GM13977 (cell line): ENCODE data around the gene ADCK2.
"Not testable (repeated sequence)": the region's sequence is repeated elsewhere in the genome, so short reads cannot be mapped to it uniquely, and the experiment has no call there.

Experiments
- DNase-seq: peaks from one replicate; pipeline ENCODE4 v3.0.0; 2012; ENCODE audit warnings: low spot score
- in situ Hi-C: fragments of 300-500 bp; cut with MboI; formaldehyde crosslinking; loops from one replicate; pipeline ENCODE4 v1.12.0; 2022; ENCODE audit warnings: low sequenced_read_pairs, low pct_unique_long_range_greater_than_20kb, mixed read lengths, inconsistent platforms; ENCODE audit not compliant: unreplicated experiment
- TF ChIP-seq, protein P1 (sequence below): IDR thresholded peaks from 2 replicates; pipeline ENCODE4 v1.5.1; 2012; ENCODE audit warnings: mild to moderate bottlenecking, control low read depth; ENCODE audit not compliant: insufficient read depth; ENCODE audit errors: extremely low read depth, missing control alignments

Gene ADCK2

DNA sequence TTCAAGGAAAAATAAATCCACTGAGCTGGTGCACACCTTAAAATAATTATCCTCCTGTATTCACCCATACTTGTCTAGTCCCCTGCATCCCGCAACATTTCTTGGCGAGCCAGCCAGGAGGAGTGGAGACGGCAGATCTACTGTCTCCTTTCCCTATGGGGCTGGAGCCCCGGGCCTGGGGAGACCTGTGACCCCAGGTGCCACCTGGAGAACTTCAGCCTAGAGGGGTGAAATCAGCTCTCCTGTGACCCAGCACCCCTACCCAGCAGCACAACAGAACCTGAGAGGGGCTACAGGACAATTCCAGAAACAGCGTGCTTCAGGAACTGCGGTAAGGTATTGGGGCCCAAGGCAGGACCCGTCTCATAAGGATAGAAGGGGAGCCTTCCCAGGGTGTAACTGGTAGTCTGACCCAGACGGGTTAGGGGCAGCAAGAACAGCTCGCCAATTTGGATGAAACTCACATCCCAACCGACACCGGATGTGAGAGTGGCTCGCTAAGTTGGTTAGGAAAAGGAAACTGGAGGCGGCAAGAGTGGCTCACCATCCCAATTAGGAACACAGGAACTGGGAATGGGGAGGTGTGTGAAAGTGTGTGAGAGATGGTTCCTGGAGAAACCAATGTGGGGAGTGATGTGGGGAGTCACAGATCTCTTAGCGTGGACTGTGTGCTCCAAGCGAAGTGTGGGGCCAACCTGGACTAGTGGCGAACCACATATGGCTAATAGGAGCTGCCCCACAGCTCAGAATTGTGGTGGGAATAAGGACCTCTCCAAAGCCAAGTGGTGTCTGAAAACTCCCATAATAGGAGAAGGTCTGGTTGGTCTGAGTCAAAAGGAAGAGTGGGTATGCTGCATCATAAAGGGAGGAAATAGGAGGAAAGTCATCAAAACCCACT is 17.0 kb upstream of the ADCK2 start:
- DNase-seq, result no peak
- in situ Hi-C loops, result loop anchor here (10.0 kb wide), 1 partner anchor 131 kb away; no protein-coding TSS in a partner anchor
- TF ChIP-seq, protein P1, sequence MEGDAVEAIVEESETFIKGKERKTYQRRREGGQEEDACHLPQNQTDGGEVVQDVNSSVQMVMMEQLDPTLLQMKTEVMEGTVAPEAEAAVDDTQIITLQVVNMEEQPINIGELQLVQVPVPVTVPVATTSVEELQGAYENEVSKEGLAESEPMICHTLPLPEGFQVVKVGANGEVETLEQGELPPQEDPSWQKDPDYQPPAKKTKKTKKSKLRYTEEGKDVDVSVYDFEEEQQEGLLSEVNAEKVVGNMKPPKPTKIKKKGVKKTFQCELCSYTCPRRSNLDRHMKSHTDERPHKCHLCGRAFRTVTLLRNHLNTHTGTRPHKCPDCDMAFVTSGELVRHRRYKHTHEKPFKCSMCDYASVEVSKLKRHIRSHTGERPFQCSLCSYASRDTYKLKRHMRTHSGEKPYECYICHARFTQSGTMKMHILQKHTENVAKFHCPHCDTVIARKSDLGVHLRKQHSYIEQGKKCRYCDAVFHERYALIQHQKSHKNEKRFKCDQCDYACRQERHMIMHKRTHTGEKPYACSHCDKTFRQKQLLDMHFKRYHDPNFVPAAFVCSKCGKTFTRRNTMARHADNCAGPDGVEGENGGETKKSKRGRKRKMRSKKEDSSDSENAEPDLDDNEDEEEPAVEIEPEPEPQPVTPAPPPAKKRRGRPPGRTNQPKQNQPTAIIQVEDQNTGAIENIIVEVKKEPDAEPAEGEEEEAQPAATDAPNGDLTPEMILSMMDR, result no peak

DNA sequence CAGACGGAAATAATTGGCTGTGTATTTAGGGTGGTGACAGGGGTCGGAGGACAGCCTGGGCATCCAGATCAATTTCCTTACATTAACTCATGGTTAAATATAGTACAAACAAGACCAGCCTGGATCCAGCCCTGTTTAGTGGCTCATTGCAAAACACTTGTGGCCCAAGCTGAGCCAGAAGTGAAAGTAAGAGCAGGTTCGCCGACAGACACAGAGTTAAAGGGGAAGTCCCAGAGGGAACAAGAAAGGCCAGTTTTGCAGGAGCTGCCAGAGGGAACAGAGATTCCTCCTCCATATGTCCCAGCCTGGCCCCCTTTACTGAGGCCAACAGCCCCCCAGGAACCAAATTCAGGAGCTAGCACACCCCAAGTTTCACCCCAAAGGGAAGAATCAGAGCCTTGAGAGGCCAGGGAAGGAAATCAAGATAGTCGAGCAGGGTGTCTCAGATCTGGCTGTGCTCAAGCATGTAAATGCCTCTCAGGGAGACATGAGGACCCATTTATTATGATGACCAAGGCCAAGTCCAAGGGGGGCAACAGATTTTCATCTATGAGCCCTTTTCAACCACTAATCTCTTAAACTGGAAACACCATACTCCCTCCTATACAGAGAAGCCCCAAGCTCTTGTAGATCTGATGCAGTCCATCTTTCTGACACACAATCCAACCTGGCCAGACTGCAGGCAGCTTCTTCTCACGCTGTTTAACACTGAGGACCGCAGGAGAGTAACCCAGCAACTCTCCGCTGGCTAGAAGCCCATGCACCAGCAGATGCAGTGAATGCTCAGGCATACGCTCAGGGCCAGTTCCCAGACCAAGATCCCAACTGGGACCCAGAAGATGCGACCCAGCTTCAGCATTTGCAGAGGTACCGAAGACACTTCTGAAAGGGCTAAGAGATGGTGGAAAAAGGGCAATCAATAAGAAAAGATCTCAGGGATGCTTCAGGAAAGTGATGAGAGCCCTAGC is 15.9 kb upstream of the ADCK2 start:
- DNase-seq, result peak; percentile 71
- in situ Hi-C loops, result loop anchor here (10.0 kb wide), 1 partner anchor 132 kb away; no protein-coding TSS in a partner anchor
- TF ChIP-seq, protein P1, result no peak

DNA sequence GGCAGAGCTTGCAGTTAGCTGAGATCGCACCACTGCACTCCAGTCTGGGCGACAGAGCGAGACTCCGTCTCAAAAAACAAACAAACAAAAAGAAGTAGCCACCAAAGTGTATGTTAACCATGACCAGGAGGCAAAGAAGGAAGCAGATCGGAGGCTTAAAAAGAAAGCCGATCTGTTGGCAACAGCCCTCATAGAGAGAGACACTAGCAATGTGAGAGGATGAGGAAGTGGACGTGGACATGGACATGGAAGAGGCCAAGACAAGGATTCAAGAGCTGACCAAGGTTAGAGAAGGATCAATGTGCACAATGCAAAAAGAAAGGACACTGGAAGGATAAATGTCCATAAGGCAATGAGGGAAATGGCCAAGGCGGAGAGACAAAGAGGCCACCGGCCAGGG is 14.9 kb upstream of the ADCK2 start:
- TF ChIP-seq, protein P1, result no peak
- DNase-seq, result no peak
- in situ Hi-C loops, result loop anchor here (10.0 kb wide), 1 partner anchor 133 kb away; no protein-coding TSS in a partner anchor

DNA sequence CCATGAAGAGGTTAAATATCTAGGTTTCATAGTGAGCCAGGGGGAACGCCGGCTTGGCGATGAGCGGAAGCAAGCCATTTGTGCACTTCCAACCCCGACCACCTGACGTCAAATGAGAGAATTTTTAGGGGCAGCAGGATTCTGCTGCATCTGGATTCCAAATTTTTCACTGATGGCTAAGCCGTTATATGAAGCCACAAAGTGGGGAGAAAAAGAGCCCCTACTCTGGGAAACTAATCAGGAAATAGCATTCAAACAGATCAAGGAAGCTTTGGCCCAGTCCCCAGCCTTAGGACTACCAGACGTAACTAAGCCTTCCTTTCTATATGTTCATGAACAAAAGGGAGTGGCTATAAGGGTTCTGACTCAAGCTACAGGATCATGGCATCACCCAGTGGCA is 12.9 kb upstream of the ADCK2 start:
- TF ChIP-seq, protein P1, result no peak
- no peak for DNase-seq
- in situ Hi-C loops, result loop anchor here (10.0 kb wide), 1 partner anchor 135 kb away; no protein-coding TSS in a partner anchor

DNA sequence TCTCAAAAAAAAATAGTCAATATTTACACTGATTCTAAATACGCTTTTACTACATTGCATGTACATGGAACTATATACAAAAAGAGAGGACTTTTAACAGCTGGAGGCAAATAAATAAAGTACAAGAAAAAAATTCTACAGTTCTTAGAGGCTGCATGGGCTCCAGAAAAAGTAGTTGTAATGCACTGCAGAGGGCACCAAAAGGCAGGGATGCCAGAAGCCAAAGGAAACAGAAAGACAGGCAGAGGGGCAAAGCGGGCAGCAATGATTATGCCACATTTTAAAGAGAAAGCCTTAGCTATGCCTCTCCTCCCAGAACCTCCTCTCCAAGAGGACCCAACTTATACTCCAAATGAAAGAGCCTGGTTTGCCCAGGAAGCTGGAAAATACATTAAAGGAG is 11.6 kb upstream of the ADCK2 start:
- TF ChIP-seq, protein P1, result no peak
- no peak for DNase-seq
- in situ Hi-C loops, result no loop called here

DNA sequence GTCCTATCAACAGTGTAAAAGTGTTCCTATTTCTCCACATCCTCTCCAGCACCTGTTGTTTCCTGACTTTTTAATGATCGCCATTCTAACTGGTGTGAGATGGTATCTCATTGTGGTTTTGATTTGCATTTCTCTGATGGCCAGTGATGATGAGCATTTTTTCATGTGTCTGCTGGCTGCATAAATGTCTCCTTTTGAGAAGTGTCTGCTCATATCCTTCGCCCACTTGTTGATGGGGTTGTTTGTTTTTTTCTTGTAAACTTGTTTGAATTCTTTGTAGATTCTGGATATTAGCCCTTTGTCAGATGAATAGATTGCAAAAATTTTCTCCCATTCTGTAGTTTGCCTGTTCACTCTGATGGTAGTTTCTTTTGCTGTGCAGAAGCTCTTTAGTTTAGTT is 9.8 kb upstream of the ADCK2 start:
- in situ Hi-C loops, result not testable (repeated sequence)

More for the DNA sequence above, 9.8 kb upstream of the ADCK2 start:
- DNase-seq, result not testable (repeated sequence)
